Hepatocyte (in vitro differentiated cells): ENCODE results near the gene PDLIM5.
"Not testable (repeated sequence)": the region's sequence is repeated elsewhere in the genome, so short reads cannot be mapped to it uniquely, and the experiment has no call there.

Source experiments
- EZH2 ChIP-seq: fragments of 200-600 bp; sonication (generic); IDR thresholded peaks from 2 replicates; pipeline ENCODE4 v1.6.1; 2016; ENCODE audit warnings: antibody characterized with exemption, mild to moderate bottlenecking, borderline replicate concordance
- EZH2phosphoT487 ChIP-seq: fragments of 200-600 bp; sonication (generic); IDR thresholded peaks from one replicate; pipeline ENCODE4 v1.6.1; 2018; ENCODE audit warnings: antibody characterized with exemption, mild to moderate bottlenecking, low read depth, moderate library complexity; ENCODE audit not compliant: unreplicated experiment, severe bottlenecking
- TF ChIP-seq, protein P1 (sequence below): fragments of 200-600 bp; sonication (generic); IDR thresholded peaks from 2 replicates; pipeline ENCODE4 v1.5.1; 2016; ENCODE audit warnings: antibody characterized with exemption, mild to moderate bottlenecking; ENCODE audit not compliant: poor library complexity

DNA sequence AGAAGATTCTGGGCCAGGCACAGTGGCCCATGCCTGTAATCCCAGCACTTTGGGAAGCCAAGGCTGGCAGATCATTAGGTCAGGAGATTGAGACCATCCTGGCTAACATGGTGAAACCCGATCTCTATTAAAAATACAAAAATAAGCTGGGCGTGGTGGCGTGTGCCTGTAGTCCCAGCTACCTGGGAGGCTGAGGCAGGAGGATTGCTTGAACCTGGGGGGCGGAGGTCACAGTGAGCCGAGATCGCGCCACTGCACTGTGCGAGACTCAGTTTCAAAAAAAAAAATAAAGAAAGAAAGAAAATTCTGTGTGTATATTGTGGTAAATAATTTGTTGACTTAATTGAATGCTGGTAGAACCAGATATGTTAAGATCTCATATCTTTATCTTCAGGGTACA lies 177.3 kb downstream of the PDLIM5 start:
- TF ChIP-seq, protein P1, sequence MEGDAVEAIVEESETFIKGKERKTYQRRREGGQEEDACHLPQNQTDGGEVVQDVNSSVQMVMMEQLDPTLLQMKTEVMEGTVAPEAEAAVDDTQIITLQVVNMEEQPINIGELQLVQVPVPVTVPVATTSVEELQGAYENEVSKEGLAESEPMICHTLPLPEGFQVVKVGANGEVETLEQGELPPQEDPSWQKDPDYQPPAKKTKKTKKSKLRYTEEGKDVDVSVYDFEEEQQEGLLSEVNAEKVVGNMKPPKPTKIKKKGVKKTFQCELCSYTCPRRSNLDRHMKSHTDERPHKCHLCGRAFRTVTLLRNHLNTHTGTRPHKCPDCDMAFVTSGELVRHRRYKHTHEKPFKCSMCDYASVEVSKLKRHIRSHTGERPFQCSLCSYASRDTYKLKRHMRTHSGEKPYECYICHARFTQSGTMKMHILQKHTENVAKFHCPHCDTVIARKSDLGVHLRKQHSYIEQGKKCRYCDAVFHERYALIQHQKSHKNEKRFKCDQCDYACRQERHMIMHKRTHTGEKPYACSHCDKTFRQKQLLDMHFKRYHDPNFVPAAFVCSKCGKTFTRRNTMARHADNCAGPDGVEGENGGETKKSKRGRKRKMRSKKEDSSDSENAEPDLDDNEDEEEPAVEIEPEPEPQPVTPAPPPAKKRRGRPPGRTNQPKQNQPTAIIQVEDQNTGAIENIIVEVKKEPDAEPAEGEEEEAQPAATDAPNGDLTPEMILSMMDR, result not testable (repeated sequence)
- TF ChIP-seq EZH2phosphoT487, EZH2: not testable (repeated sequence)
